GM23338 (cell line): Measurements from ENCODE around the gene P4HA1. TPM values are rescaled to one million over a fixed set of nuclear protein-coding genes. Genes with fewer than 3 reads are reported as not detected.

Experiments
- ATAC-seq: fragments of 200-7000 bp; cut with Tn5 transposase; 3 replicates; pipeline ENCODE4 v1.9.1; 2020
- DNase-seq: peaks from one replicate; pipeline ENCODE4 v3.0.0-alpha.2; 2015; ENCODE audit warnings: low spot score
- H2AFZ ChIP-seq: fragments of 200-600 bp; sonication (generic); 2 replicates; pipeline ENCODE4 v1.8.0; 2016; ENCODE audit warnings: antibody characterized with exemption, mild to moderate bottlenecking, moderate library complexity
- H3F3A ChIP-seq: fragments of 200-600 bp; sonication (generic); replicated peaks from 2 replicates; pipeline ENCODE4 v1.8.0; 2017; ENCODE audit warnings: antibody characterized with exemption, mixed run types, low read depth
- H3K27ac ChIP-seq: fragments of 200-600 bp; sonication (generic); 2 replicates; pipeline ENCODE4 v1.6.1; 2016; ENCODE audit warnings: low read depth
- H3K27me3 ChIP-seq: fragments of 200-600 bp; sonication (generic); 2 replicates; pipeline ENCODE4 v1.8.0; 2016; ENCODE audit warnings: mild to moderate bottlenecking, mixed run types, moderate library complexity; ENCODE audit not compliant: insufficient read depth
- H3K36me3 ChIP-seq: fragments of 200-600 bp; sonication (generic); 2 replicates; pipeline ENCODE4 v1.8.0; 2016; ENCODE audit warnings: mild to moderate bottlenecking; ENCODE audit not compliant: insufficient read depth
- H3K4me1 ChIP-seq: fragments of 200-600 bp; sonication (generic); 2 replicates; pipeline ENCODE4 v1.8.0; 2016; ENCODE audit warnings: mild to moderate bottlenecking, moderate library complexity; ENCODE audit not compliant: insufficient read depth
- H3K4me2 ChIP-seq: fragments of 200-600 bp; sonication (generic); 2 replicates; pipeline ENCODE4 v1.7.1; 2017; ENCODE audit warnings: mixed run types
- H3K4me3 ChIP-seq: fragments of 200-600 bp; sonication (generic); 2 replicates; pipeline ENCODE4 v1.6.1; 2016; ENCODE audit warnings: mixed run types
- H3K79me2 ChIP-seq: fragments of 200-600 bp; sonication (generic); replicated peaks from 2 replicates; pipeline ENCODE4 v1.8.0; 2017; ENCODE audit warnings: mild to moderate bottlenecking; ENCODE audit not compliant: insufficient read depth
- H3K9me2 ChIP-seq: fragments of 200-600 bp; sonication (generic); 2 replicates; pipeline ENCODE4 v1.8.0; 2017; ENCODE audit not compliant: insufficient read depth
- H4K20me1 ChIP-seq: fragments of 200-600 bp; sonication (generic); replicated peaks from 2 replicates; pipeline ENCODE4 v1.8.0; 2017; ENCODE audit warnings: mild to moderate bottlenecking; ENCODE audit not compliant: insufficient read depth
- H3K27ac Mint-ChIP-seq: 2 replicates; pipeline ENCODE4 v1.8.0; 2020; ENCODE audit warnings: inconsistent platforms, mild to moderate bottlenecking, moderate library complexity, mixed read lengths
- H3K27me3 Mint-ChIP-seq: 3 replicates; pipeline ENCODE4 v1.8.0; 2022; ENCODE audit warnings: low read depth, mild to moderate bottlenecking, moderate library complexity, mixed read lengths, inconsistent platforms; ENCODE audit not compliant: insufficient read depth, poor library complexity
- H3K36me3 Mint-ChIP-seq: 3 replicates; pipeline ENCODE4 v1.8.0; 2021; ENCODE audit warnings: low read depth, mild to moderate bottlenecking, inconsistent platforms, moderate library complexity, mixed read lengths
- H3K4me1 Mint-ChIP-seq: 3 replicates; pipeline ENCODE4 v1.8.0; 2020; ENCODE audit warnings: mild to moderate bottlenecking, inconsistent platforms, mixed read lengths
- H3K4me3 Mint-ChIP-seq: 3 replicates; pipeline ENCODE4 v1.8.0; 2021; ENCODE audit warnings: moderate library complexity, mild to moderate bottlenecking, inconsistent platforms, mixed read lengths
- H3K9me3 Mint-ChIP-seq: 3 replicates; pipeline ENCODE4 v1.8.0; 2020; ENCODE audit warnings: moderate library complexity, mild to moderate bottlenecking, inconsistent platforms, mixed read lengths
- CREB1 ChIP-seq: fragments of 250-450 bp; sonication (Bioruptor Pico); IDR thresholded peaks from 2 replicates; pipeline ENCODE4 v1.5.0; 2020; ENCODE audit warnings: low read depth, mild to moderate bottlenecking, moderate library complexity
- CTCF ChIP-seq, 2 experiments: fragments of 200-600 bp in 1 of 2; sonication (generic) in 1 of 2; conservative IDR thresholded peaks; 2 replicates each; pipeline versions ENCODE4 v1.5.1 to v1.6.1; 2016 to 2017; ENCODE audit warnings: antibody characterized with exemption in 2 of 2, low read depth in 2 of 2, mild to moderate bottlenecking in 2 of 2, moderate library complexity in 1 of 2
- ETS1 ChIP-seq: IDR thresholded peaks from 2 replicates; pipeline ENCODE4 v1.6.1; 2016; ENCODE audit warnings: antibody characterized with exemption
- EZH2 ChIP-seq: fragments of 200-600 bp; sonication (generic); IDR thresholded peaks from one replicate; pipeline ENCODE4 v1.8.0; 2017; ENCODE audit warnings: antibody characterized with exemption, mild to moderate bottlenecking, low read depth; ENCODE audit not compliant: unreplicated experiment
- EZH2phosphoT487 ChIP-seq: fragments of 200-600 bp; sonication (generic); IDR thresholded peaks from one replicate; pipeline ENCODE4 v1.8.1; 2018; ENCODE audit warnings: antibody characterized with exemption; ENCODE audit not compliant: unreplicated experiment
- JUNB ChIP-seq: IDR thresholded peaks from one replicate; pipeline ENCODE4 v1.6.1; 2016; ENCODE audit warnings: antibody characterized with exemption; ENCODE audit not compliant: unreplicated experiment
- NANOG ChIP-seq: IDR thresholded peaks from 2 replicates; pipeline ENCODE4 v1.6.1; 2016; ENCODE audit warnings: antibody characterized with exemption, borderline replicate concordance
- POLR2AphosphoS5 ChIP-seq: IDR thresholded peaks from 2 replicates; pipeline ENCODE4 v1.6.1; 2016; ENCODE audit warnings: antibody characterized with exemption, low read depth
- REST ChIP-seq: IDR thresholded peaks from one replicate; pipeline ENCODE4 v1.6.1; 2018; ENCODE audit warnings: antibody characterized with exemption; ENCODE audit not compliant: unreplicated experiment
- STAT1 ChIP-seq: IDR thresholded peaks from one replicate; pipeline ENCODE4 v1.6.1; 2016; ENCODE audit warnings: antibody characterized with exemption; ENCODE audit not compliant: unreplicated experiment
- polyA plus RNA-seq: library from polyadenylated mRNA; unstranded; fragments of >200 nt; fragmentation: Nextera tagmentation; extraction: Ambion mirVana; gene quantifications from 2 replicates; pipeline ENCODE4 v1.2.1, GENCODE V29; 2016
- total RNA-seq: library from RNA; depleted of rRNA; stranded (reverse); fragments of >200 nt; shearing (Covaris generic); gene quantifications from 2 replicates; pipeline ENCODE4 v1.2.3, GENCODE V29; 2014

P4HA1 gene
- total and polyA plus RNA-seq, 2 experiments from 2014 or later = 26.4 to 27.1 TPM

- TF ChIP-seq CREB1 (no peak), EZH2phosphoT487 (no peak), EZH2 (no peak)
These were observed 75.6 kb downstream of the P4HA1 start (continued) for GRCh38 chr10:73021050-73021449.

GRCh38 chr10:73019100-73019499 is 77.6 kb downstream of the P4HA1 start:
- Histone ChIP-seq H3K4me1 (no peaks in the 10 kb centered on the region), H3K9me2 (0 out of 2 replicates have a peak, but pooled peaks cover 3% of the 10 kb centered on the region), H4K20me1 (no peaks in the 10 kb centered on the region), H3K4me3 (no peak overlapping the region), H3K36me3 (no peaks in the 10 kb centered on the region), H3F3A (no peaks in the 10 kb centered on the region), H3K79me2 (peaks cover 5% of the 10 kb centered on the region), H3K27me3 (no peaks in the 10 kb centered on the region), H2AFZ (no peak overlapping the region), H3K27ac (no peak overlapping the region), H3K4me2 (no peak overlapping the region)
- ATAC-seq (no peak), DNase-seq (no peak)
- Mint-ChIP-seq H3K4me1 (peaks cover 9% of the 10 kb centered on the region; the same call in 2 of the 3 replicates), H3K4me3 (no peak overlapping the region), H3K27me3 (no peaks in the 10 kb centered on the region), H3K36me3 (peaks cover 14% of the 10 kb centered on the region; the same call in 2 of the 3 replicates), H3K9me3 (no peaks in the 10 kb centered on the region; the same call in 2 of the 3 replicates), H3K27ac (no peak overlapping the region)
- TF ChIP-seq CTCF (conservative IDR thresholded peaks at IDR 0.05; ENCODE audit: low read depth in 2 of 2) = no peak
- TF ChIP-seq JUNB = no peak
- TF ChIP-seq POLR2AphosphoS5 = no peak
- no peak for TF ChIP-seq NANOG
- no peak for TF ChIP-seq EZH2phosphoT487
- no peak for TF ChIP-seq EZH2
- TF ChIP-seq REST = no peak
- no peak for TF ChIP-seq ETS1
- no peak for TF ChIP-seq STAT1
